H9 (cell line): ENCODE data around the gene TEX35. TPM values are rescaled to one million over a fixed set of nuclear protein-coding genes. Genes with fewer than 3 reads are reported as not detected.

Experiments
- DNase-seq: peaks from one replicate; pipeline ENCODE4 v3.0.0-alpha.2; 2017
- H2AFZ ChIP-seq: one replicate; pipeline ENCODE4 v1.6.1; 2013; ENCODE audit warnings: mild to moderate bottlenecking, low read length, control low read depth, moderate library complexity
- H2AK5ac ChIP-seq: 2 replicates; pipeline ENCODE4 v1.6.1; 2013; ENCODE audit warnings: low read length, control low read depth, mixed read lengths; ENCODE audit not compliant: insufficient read length
- H2BK120ac ChIP-seq: one replicate; pipeline ENCODE4 v1.6.1; 2013; ENCODE audit warnings: low read depth, mild to moderate bottlenecking, low read length, control low read depth, inconsistent platforms; ENCODE audit not compliant: poor library complexity, severe bottlenecking
- H2BK12ac ChIP-seq: 2 replicates; pipeline ENCODE4 v1.6.1; 2013; ENCODE audit warnings: low read length, control low read depth, mixed read lengths, low read depth; ENCODE audit not compliant: insufficient read length
- H2BK15ac ChIP-seq: 2 replicates; pipeline ENCODE4 v1.6.1; 2013; ENCODE audit warnings: low read depth, low read length, control low read depth
- H2BK20ac ChIP-seq: one replicate; pipeline ENCODE4 v1.6.1; 2013; ENCODE audit warnings: low read depth, mild to moderate bottlenecking, low read length, control low read depth, inconsistent platforms; ENCODE audit not compliant: poor library complexity, severe bottlenecking
- H2BK5ac ChIP-seq: 2 replicates; pipeline ENCODE4 v1.6.1; 2013; ENCODE audit warnings: low read length, control low read depth, mixed read lengths; ENCODE audit not compliant: insufficient read length
- H3K14ac ChIP-seq: 2 replicates; pipeline ENCODE4 v1.6.1; 2013; ENCODE audit warnings: low read length, control low read depth; ENCODE audit not compliant: insufficient read depth
- H3K18ac ChIP-seq: 2 replicates; pipeline ENCODE4 v1.6.1; 2013; ENCODE audit warnings: low read depth, mild to moderate bottlenecking, mixed read lengths, low read length, control low read depth; ENCODE audit not compliant: insufficient read length
- H3K23ac ChIP-seq: 2 replicates; pipeline ENCODE4 v1.6.1; 2013; ENCODE audit warnings: low read length, control low read depth, mixed read lengths, low read depth; ENCODE audit not compliant: insufficient read length
- H3K23me2 ChIP-seq: 2 replicates; pipeline ENCODE4 v1.6.1; 2013; ENCODE audit warnings: low read depth, mild to moderate bottlenecking, mixed read lengths, low read length, control low read depth; ENCODE audit not compliant: insufficient read length, poor library complexity, severe bottlenecking
- H3K27ac ChIP-seq: 2 replicates; pipeline ENCODE4 v1.5.1; 2013; ENCODE audit warnings: low read length, control low read depth, mixed read lengths, low read depth; ENCODE audit not compliant: insufficient read length
- H3K27me3 ChIP-seq: 2 replicates; pipeline ENCODE4 v1.6.1; 2013; ENCODE audit warnings: low read length, control low read depth, inconsistent platforms; ENCODE audit not compliant: insufficient read depth
- H3K4ac ChIP-seq: 2 replicates; pipeline ENCODE4 v1.6.1; 2013; ENCODE audit warnings: low read depth, mild to moderate bottlenecking, control low read depth, inconsistent platforms, low read length, moderate library complexity
- H3K4me1 ChIP-seq: 2 replicates; pipeline ENCODE4 v1.6.1; 2013; ENCODE audit warnings: low read length, control low read depth, inconsistent platforms; ENCODE audit not compliant: insufficient read depth
- H3K4me2 ChIP-seq: 2 replicates; pipeline ENCODE4 v1.6.1; 2013; ENCODE audit warnings: low read length, control low read depth, mixed read lengths; ENCODE audit not compliant: insufficient read length, insufficient read depth
- H3K56ac ChIP-seq: 2 replicates; pipeline ENCODE4 v1.6.1; 2013; ENCODE audit warnings: low read depth, mild to moderate bottlenecking, mixed read lengths, low read length, control low read depth; ENCODE audit not compliant: insufficient read length
- H3K79me1 ChIP-seq: 2 replicates; pipeline ENCODE4 v1.6.1; 2013; ENCODE audit warnings: low read depth, mild to moderate bottlenecking, moderate library complexity, low read length, control low read depth, inconsistent platforms; ENCODE audit not compliant: insufficient read depth, poor library complexity, severe bottlenecking
- H3K79me2 ChIP-seq: 2 replicates; pipeline ENCODE4 v1.6.1; 2013; ENCODE audit warnings: low read length, control low read depth, inconsistent platforms; ENCODE audit not compliant: insufficient read depth
- H3K9ac ChIP-seq: 2 replicates; pipeline ENCODE4 v1.6.1; 2013; ENCODE audit warnings: low read length, control low read depth, mixed read lengths; ENCODE audit not compliant: insufficient read length; ENCODE audit errors: extremely low read depth
- H3K9me3 ChIP-seq: one replicate; pipeline ENCODE4 v1.6.1; 2013; ENCODE audit warnings: low read depth, low read length, inconsistent platforms; ENCODE audit not compliant: control insufficient read depth
- H3T11ph ChIP-seq: one replicate; pipeline ENCODE4 v1.6.1; 2013; ENCODE audit warnings: mild to moderate bottlenecking, low read length, control low read depth, inconsistent platforms
- H4K20me1 ChIP-seq: one replicate; pipeline ENCODE4 v1.6.1; 2013; ENCODE audit not compliant: control insufficient read depth, insufficient read length, insufficient read depth
- H4K5ac ChIP-seq: 2 replicates; pipeline ENCODE4 v1.6.1; 2013; ENCODE audit warnings: low read depth, mild to moderate bottlenecking, mixed read lengths, low read length, control low read depth; ENCODE audit not compliant: insufficient read length
- H4K8ac ChIP-seq: replicated peaks from 2 replicates; pipeline ENCODE4 v1.6.1; 2013; ENCODE audit warnings: low read length, control low read depth, mixed read lengths, low read depth; ENCODE audit not compliant: insufficient read length
- H4K91ac ChIP-seq: 2 replicates; pipeline ENCODE4 v1.6.1; 2013; ENCODE audit warnings: low read depth, mild to moderate bottlenecking, moderate library complexity, mixed read lengths, low read length, control low read depth; ENCODE audit not compliant: insufficient read length
- H3K27ac Mint-ChIP-seq, 3 experiments: 2 replicates in 2 of 3; 3 replicates in 1 of 3; pipeline ENCODE4 v1.8.0; 2020 to 2021; ENCODE audit warnings: mixed read lengths in 3 of 3, mild to moderate bottlenecking in 1 of 3, moderate library complexity in 1 of 3
- H3K27me3 Mint-ChIP-seq: 2 replicates; pipeline ENCODE4 v1.8.0; 2021; ENCODE audit warnings: low read depth, mild to moderate bottlenecking, moderate library complexity, mixed read lengths
- H3K36me3 Mint-ChIP-seq, 3 experiments: 2 replicates in 2 of 3; 3 replicates in 1 of 3; pipeline ENCODE4 v1.8.0; 2020 to 2021; ENCODE audit warnings: low read depth in 3 of 3, mixed read lengths in 3 of 3; ENCODE audit not compliant: insufficient read depth in 1 of 3
- H3K4me1 Mint-ChIP-seq, 2 experiments: 2 replicates each; pipeline ENCODE4 v1.8.0; 2020; ENCODE audit warnings: mixed read lengths in 2 of 2
- H3K4me3 Mint-ChIP-seq, 2 experiments: 2 replicates in 1 of 2; 3 replicates in 1 of 2; pipeline ENCODE4 v1.8.0; 2020 to 2021; ENCODE audit warnings: mild to moderate bottlenecking in 2 of 2, mixed read lengths in 2 of 2, moderate library complexity in 1 of 2
- H3K9me3 Mint-ChIP-seq, 2 experiments: 2 replicates in 1 of 2; 3 replicates in 1 of 2; pipeline ENCODE4 v1.8.0; 2020; ENCODE audit warnings: mild to moderate bottlenecking in 2 of 2, mixed read lengths in 2 of 2, moderate library complexity in 1 of 2
- CTCF ChIP-seq: fragments of 200-600 bp; sonication (generic); conservative IDR thresholded peaks from 3 replicates; pipeline ENCODE4 v1.8.0; 2021; ENCODE audit warnings: antibody characterized with exemption, mild to moderate bottlenecking
- WGBS: extraction: QIAGEN DNeasy Blood & Tissue Kit; methylation state at CpG from one replicate; pipeline ENCODE4 v1.1.7; 2013; ENCODE audit warnings: missing lambda C conversion rate, low lambda C conversion rate, mixed read lengths; ENCODE audit not compliant: insufficient read length; ENCODE audit errors: extremely low coverage; 5-methylcytosine and 5-hydroxymethylcytosine counted together
- total RNA-seq: library from RNA; stranded (reverse); gene quantifications from 2 replicates; pipeline ENCODE4 v1.2.1, GENCODE V29; 2021

The TEX35 gene
- total RNA-seq, 1 experiment from 2014 or later: not detected

DNA sequence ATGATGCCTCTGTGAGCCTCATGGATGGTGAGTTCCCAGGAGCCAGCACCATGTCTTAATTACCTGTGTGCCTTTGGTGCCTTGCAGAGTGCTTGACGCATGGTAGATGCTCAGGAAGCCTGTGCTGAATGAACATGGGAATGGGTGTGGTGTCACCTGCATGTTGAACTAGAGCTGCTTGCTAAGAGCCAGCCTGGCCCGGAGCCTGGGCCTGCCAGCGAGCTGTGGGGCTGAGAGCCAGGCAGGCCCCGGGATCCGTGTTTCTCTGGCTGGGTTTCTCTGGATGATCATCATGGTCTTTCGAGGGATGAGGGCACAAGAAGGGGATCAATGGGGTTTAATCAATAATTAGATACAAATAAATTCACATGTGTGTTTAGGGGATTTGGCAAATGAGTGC, 6.7 kb upstream of the TEX35 start:
- H3K4me1 Mint-ChIP-seq: peaks cover 0 to 4% of the 10 kb centered on the region in 2 experiments; a peak in 2 of 4 replicates
- TF ChIP-seq CTCF: no peak
- H2BK20ac ChIP-seq: no peak overlapping the region
- no peak overlapping the region for H3K27ac ChIP-seq
- no peak overlapping the region for H3K4ac ChIP-seq
- no CpG with 5 or more reads among the region's 6 CpGs for WGBS
- no peak overlapping the region for H2AK5ac ChIP-seq
- no peak overlapping the region for H3K18ac ChIP-seq
- H4K5ac ChIP-seq: no peak overlapping the region
- H2BK12ac ChIP-seq: no peak overlapping the region
- no peaks in the 10 kb centered on the region for H3K79me1 ChIP-seq
- peaks cover 2% of the 10 kb centered on the region for H3K27me3 Mint-ChIP-seq
- H3K36me3 Mint-ChIP-seq: no peaks in the 10 kb centered on the region
- H3K79me2 ChIP-seq: no peaks in the 10 kb centered on the region
- no peak overlapping the region for H3K9ac ChIP-seq
- H3K27ac Mint-ChIP-seq: no peak overlapping the region; a peak in 1 of 7 replicates
- H3K23ac ChIP-seq: no peak overlapping the region
- H2BK5ac ChIP-seq: no peak overlapping the region
- H3K56ac ChIP-seq: no peak overlapping the region
- H4K8ac ChIP-seq: no peak overlapping the region
- no peak overlapping the region; the same call in 1 of the 2 replicates for H3K14ac ChIP-seq
- H2AFZ ChIP-seq: no peak overlapping the region
- H4K91ac ChIP-seq: no peak overlapping the region
- DNase-seq: no peak
- H2BK120ac ChIP-seq: no peak overlapping the region
- H3K4me1 ChIP-seq: no peaks in the 10 kb centered on the region
- H3K4me3 Mint-ChIP-seq: no peak overlapping the region
- no peaks in the 10 kb centered on the region for H3K9me3 ChIP-seq
- no peak overlapping the region for H2BK15ac ChIP-seq
- H3K9me3 Mint-ChIP-seq: no peaks in the 10 kb centered on the region
- H3K4me2 ChIP-seq: no peak overlapping the region
- H4K20me1 ChIP-seq: no peaks in the 10 kb centered on the region
- H3K23me2 ChIP-seq: no peaks in the 10 kb centered on the region
- no peaks in the 10 kb centered on the region for H3K27me3 ChIP-seq
- H3T11ph ChIP-seq: no peak overlapping the region
